ENCODE measurements around the gene MAB21L4. TPM values are rescaled to one million over a fixed set of nuclear protein-coding genes. Genes with fewer than 3 reads are reported as not detected.

MAB21L4 gene
- total RNA-seq, 8 experiments from 2014 or later = 0.08 to 0.38 (median 0.21) TPM; not detected in 4

DNA sequence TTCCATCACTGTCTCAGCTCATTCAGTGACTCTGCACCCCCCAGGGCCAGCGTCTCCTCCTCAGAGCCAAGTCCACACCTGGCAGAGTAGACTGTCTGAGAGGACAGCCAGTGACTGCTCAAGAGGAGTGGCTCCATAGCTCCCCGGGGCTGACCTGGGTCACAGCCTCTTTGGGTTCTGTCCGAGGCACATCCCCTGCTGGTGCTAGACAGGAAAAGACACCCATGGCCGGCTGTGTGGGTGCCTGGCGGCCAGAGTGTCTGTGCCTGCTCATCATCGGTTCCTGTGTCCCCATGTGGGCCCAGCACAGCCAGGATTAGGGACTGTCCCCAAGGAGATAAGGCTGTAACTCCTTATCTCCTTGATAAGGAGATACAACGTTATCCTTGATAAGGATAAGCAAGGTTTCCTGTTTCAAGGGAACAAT is 6.7 kb upstream of the MAB21L4 start:
- in situ Hi-C loops (cut with MboI; ENCODE audit: low pct_unique_long_range_greater_than_20kb in 2 of 9, low sequenced_read_pairs in 9 of 9, unreplicated experiment in 9 of 9) = no loop called here
- Histone ChIP-seq H3K4me3 (no peak overlapping the region), H3K27ac (no peak overlapping the region), H3K4me1 (replicated peaks in 1 of 2) (peaks cover 8 to 18% of the 10 kb centered on the region in 2 donors)
- WGBS, 10 experiments = 20 to 89% (median 69%) methylated on average over 1 to 4 of the region's 7 CpGs; no CpG with 5 or more reads in 3 of the 10 experiments
- ATAC-seq (replicated peaks in 6 of 8) = no peak

GRCh38 chr2:240901986-240902614 is 6.1 kb upstream of the MAB21L4 start:
- peaks cover 8 to 18% of the 10 kb centered on the region in 2 donors for H3K4me1 ChIP-seq (replicated peaks in 1 of 2)
- H3K27ac ChIP-seq = no peak overlapping the region
- H3K4me3 ChIP-seq = no peak overlapping the region
- WGBS, 10 experiments = 20 to 100% (median 74%) methylated on average over 1 to 6 of the region's 14 CpGs; no CpG with 5 or more reads in 2 of the 10 experiments
- in situ Hi-C loops (cut with MboI; ENCODE audit: low pct_unique_long_range_greater_than_20kb in 2 of 9, low sequenced_read_pairs in 9 of 9, unreplicated experiment in 9 of 9) = no loop called here
- ATAC-seq (replicated peaks in 6 of 8) = no peak

DNA sequence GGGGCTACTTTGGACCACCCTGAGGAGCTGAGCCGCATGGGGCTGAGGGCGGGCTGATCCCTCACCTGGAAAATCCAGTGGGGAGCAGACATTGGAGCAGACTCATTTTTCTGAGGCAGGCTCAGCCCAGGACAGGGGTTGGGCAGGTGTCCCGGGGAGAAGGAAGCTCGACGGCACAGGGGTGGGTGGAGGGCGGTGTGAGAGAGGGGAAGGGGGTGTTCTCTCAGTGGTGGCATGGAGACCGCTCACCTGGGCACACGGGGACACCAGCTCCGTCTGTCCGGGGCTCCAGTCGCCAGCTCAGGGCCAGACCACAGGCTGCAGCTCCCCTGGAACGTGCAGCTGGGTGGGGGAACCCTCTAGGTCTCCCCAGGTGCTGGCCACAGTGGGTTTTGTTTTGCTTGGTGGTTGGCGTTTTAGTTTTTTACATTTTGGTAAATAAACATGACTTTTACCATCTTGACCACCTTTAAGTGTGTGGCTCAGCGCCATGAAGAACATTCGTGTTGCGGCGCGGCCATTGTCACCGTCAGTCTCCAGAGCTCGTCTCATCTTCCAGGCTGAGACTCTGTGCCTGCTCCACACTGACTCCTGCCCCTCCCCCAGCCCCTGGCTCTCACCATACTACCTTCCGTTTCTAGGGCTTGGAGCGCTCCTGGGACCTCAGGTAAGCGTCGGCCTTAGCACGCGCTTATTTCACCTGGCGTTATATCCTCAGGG is 4.3 kb upstream of the MAB21L4 start:
- no peak overlapping the region for H3K27ac ChIP-seq
- ATAC-seq (replicated peaks in 6 of 8) = no peak
- H3K4me1 ChIP-seq (replicated peaks in 1 of 2) = peaks cover 0 to 8% of the 10 kb centered on the region in 2 donors
- no peak overlapping the region for H3K4me3 ChIP-seq
- in situ Hi-C loops (cut with MboI; ENCODE audit: low pct_unique_long_range_greater_than_20kb in 2 of 9, low sequenced_read_pairs in 9 of 9, unreplicated experiment in 9 of 9) = no loop called here
- 20 to 100% (median 88%) methylated on average over 1 to 11 of the region's 27 CpGs; no CpG with 5 or more reads in 5 of the 10 experiments for whole genome bisulfite sequencing, 10 experiments

- in situ Hi-C loops (cut with MboI; ENCODE audit: low pct_unique_long_range_greater_than_20kb in 2 of 9, low sequenced_read_pairs in 9 of 9, unreplicated experiment in 9 of 9) = no loop called here
- Histone ChIP-seq H3K4me1 (replicated peaks in 1 of 2) (no peaks in the 10 kb centered on the region), H3K4me3 (no peak overlapping the region), H3K27ac (no peak overlapping the region)
- 60 to 93% (median 80%) methylated on average over 1 to 15 of the region's 19 CpGs; no CpG with 5 or more reads in 4 of the 10 experiments for WGBS, 10 experiments
- ATAC-seq (replicated peaks in 6 of 8) = no peak
Observed at GRCh38 chr2:240899468-240899865, 3.5 kb upstream of the MAB21L4 start.

GRCh38 chr2:240898731-240899467 is 2.9 kb upstream of the MAB21L4 start:
- Histone ChIP-seq H3K27ac (no peak overlapping the region), H3K4me3 (no peak overlapping the region), H3K4me1 (replicated peaks in 1 of 2) (no peaks in the 10 kb centered on the region)
- in situ Hi-C loops (cut with MboI; ENCODE audit: low pct_unique_long_range_greater_than_20kb in 2 of 9, low sequenced_read_pairs in 9 of 9, unreplicated experiment in 9 of 9) = no loop called here
- ATAC-seq (replicated peaks in 6 of 8) = peak in 1 of 8 experiments; percentile 25
- WGBS, 10 experiments = 39 to 100% (median 78%) methylated on average over 1 to 10 of the region's 23 CpGs; no CpG with 5 or more reads in 5 of the 10 experiments

GRCh38 chr2:240898108-240898730 is 2.3 kb upstream of the MAB21L4 start:
- 32 to 100% (median 94%) methylated on average over 2 to 7 of the region's 17 CpGs; no CpG with 5 or more reads in 5 of the 10 experiments for WGBS, 10 experiments

GRCh38 chr2:240896871-240897692 is 1.1 kb upstream of the MAB21L4 start:
- WGBS, 10 experiments = 100% methylated on average over 6 of the region's 23 CpGs; no CpG with 5 or more reads in 9 of the 10 experiments
- peak in 2 of 8 experiments; percentile 13 to 15 for ATAC-seq (replicated peaks in 6 of 8)
- in situ Hi-C loops (cut with MboI; ENCODE audit: low pct_unique_long_range_greater_than_20kb in 2 of 9, low sequenced_read_pairs in 9 of 9, unreplicated experiment in 9 of 9) = no loop called here
- Histone ChIP-seq H3K4me1 (replicated peaks in 1 of 2) (no peaks in the 10 kb centered on the region), H3K27ac (no peak overlapping the region), H3K4me3 (no peak overlapping the region)

More at GRCh38 chr2:240898108-240898730, 2.3 kb upstream of the MAB21L4 start:
- in situ Hi-C loops (cut with MboI; ENCODE audit: low pct_unique_long_range_greater_than_20kb in 2 of 9, low sequenced_read_pairs in 9 of 9, unreplicated experiment in 9 of 9) = no loop called here
- Histone ChIP-seq H3K4me3 (no peak overlapping the region), H3K4me1 (replicated peaks in 1 of 2) (no peaks in the 10 kb centered on the region), H3K27ac (no peak overlapping the region)
- ATAC-seq (replicated peaks in 6 of 8) = peak in 3 of 8 experiments; percentile 30 to 56 (median 35)

GRCh38 chr2:240896394-240896793 is 438 bp upstream of the MAB21L4 start:
- no peak overlapping the region for H3K27ac ChIP-seq
- H3K4me3 ChIP-seq = no peak overlapping the region
- in situ Hi-C loops (cut with MboI; ENCODE audit: low pct_unique_long_range_greater_than_20kb in 2 of 9, low sequenced_read_pairs in 9 of 9, unreplicated experiment in 9 of 9) = no loop called here
- no peaks in the 10 kb centered on the region for H3K4me1 ChIP-seq (replicated peaks in 1 of 2)
- ATAC-seq (replicated peaks in 6 of 8) = peak in 1 of 8 experiments; percentile 14
- no CpG with 5 or more reads among the region's 7 CpGs for WGBS, 10 experiments

DNA sequence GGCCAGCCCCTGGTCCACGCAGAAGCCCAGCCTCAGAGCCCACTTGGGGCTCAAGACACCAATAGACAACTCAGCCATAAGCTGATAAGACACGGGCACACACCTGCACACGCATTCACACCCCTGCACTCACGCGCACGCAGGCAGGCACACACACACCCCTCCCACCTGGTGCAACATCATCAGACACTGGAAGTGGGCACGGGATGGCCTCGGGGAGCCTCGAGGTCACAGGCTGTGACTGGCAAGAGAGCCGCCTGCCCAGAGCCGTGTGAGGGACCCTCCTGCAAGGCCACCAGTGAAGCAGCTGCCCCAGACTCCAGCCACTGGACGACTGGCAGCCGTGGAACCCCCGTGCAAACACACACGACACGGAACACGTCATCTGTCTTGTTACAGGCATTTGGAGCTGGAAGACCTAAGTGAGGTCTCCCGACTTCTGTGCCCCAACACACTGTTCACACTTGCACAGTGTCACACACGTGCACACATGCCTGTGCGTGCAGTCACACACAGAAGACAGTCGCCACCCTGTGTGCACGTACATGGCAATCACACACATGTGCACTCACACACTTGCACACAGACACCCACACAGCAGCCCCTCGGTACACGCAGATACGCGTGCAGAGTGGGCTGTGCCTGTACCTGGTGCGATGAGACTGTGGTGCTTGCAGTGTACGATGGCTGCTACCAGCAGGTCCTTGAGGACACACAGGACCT is 959 bp downstream of the MAB21L4 start:
- no peak overlapping the region for H3K27ac ChIP-seq
- WGBS, 10 experiments = 67 to 81% (median 78%) methylated on average over 3 to 23 of the region's 28 CpGs; no CpG with 5 or more reads in 7 of the 10 experiments
- H3K4me1 ChIP-seq (replicated peaks in 1 of 2) = no peaks in the 10 kb centered on the region
- ATAC-seq (replicated peaks in 6 of 8) = no peak
- in situ Hi-C loops (cut with MboI; ENCODE audit: low pct_unique_long_range_greater_than_20kb in 2 of 9, low sequenced_read_pairs in 9 of 9, unreplicated experiment in 9 of 9) = no loop called here
- H3K4me3 ChIP-seq = no peak overlapping the region

- whole genome bisulfite sequencing, 10 experiments = 73 to 90% (median 77%) methylated on average over 3 to 4 of the region's 9 CpGs; no CpG with 5 or more reads in 7 of the 10 experiments
- in situ Hi-C loops (cut with MboI; ENCODE audit: low pct_unique_long_range_greater_than_20kb in 2 of 9, low sequenced_read_pairs in 9 of 9, unreplicated experiment in 9 of 9) = no loop called here
- no peak overlapping the region for H3K27ac ChIP-seq
Observed at GRCh38 chr2:240894006-240894405, 1.9 kb downstream of the MAB21L4 start.

DNA sequence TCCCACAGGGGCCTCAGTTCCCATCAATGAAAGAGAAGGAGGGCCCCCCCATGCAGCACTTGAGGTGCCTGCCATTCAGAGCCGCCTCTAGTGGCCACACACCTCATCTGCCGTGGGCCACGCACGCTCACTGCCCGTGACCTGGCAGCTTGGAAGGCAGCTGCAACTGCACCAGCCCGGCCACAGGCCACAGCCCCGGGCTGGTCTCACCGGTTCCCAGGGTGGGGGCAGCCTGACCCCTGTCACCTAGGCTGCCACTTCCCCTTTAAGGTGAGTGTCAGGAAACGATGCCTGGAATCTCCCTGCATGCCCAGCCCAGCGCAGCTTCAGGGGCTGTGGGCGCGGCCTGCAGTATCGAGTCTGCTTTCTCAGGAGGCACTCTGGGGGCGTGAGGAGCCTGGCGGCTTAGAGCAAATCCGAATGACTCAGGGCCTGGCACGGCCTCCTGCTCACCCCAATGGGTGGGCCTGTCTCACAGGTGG is 2.6 kb downstream of the MAB21L4 start:
- Histone ChIP-seq H3K4me1 (replicated peaks in 1 of 2) (no peaks in the 10 kb centered on the region), H3K27ac (no peak overlapping the region), H3K4me3 (no peak overlapping the region)
- peak in 6 of 8 experiments; percentile 21 to 80 (median 46) for ATAC-seq (replicated peaks in 6 of 8)
- in situ Hi-C loops (cut with MboI; ENCODE audit: low pct_unique_long_range_greater_than_20kb in 2 of 9, low sequenced_read_pairs in 9 of 9, unreplicated experiment in 9 of 9) = no loop called here
- WGBS, 10 experiments = 20 to 80% methylated on average over 1 to 2 of the region's 17 CpGs; no CpG with 5 or more reads in 8 of the 10 experiments

More at GRCh38 chr2:240894006-240894405, 1.9 kb downstream of the MAB21L4 start:
- Histone ChIP-seq H3K4me1 (replicated peaks in 1 of 2) (no peaks in the 10 kb centered on the region), H3K4me3 (no peak overlapping the region)
- peak in 2 of 8 experiments; percentile 8 to 14 for ATAC-seq (replicated peaks in 6 of 8)

Data from motor neuron (in vitro differentiated cells).